MCF 10A (cell line): ENCODE data around the gene ARHGEF11. TPM values are rescaled to one million over a fixed set of nuclear protein-coding genes. Genes with fewer than 3 reads are reported as not detected.

ENCODE experiments used
- BruUV-seq: library from RNA; stranded (reverse); fragments of 400-500 nt; replicated peaks from 2 replicates; lab custom pipeline; 2021; lab: Mats Ljungman, UMichigan
- CTCF ChIA-PET: fragments of 300-600 bp; sonication (Branson Sonifier 250); formaldehyde crosslinking; extraction: SDS; loops from one replicate; lab custom pipeline; 2021; ENCODE audit warnings: antibody characterized with exemption, inconsistent platforms; lab: Yijun Ruan, JAX
- POLR2A ChIA-PET: fragments of 300-600, 350-650 bp; sonication (Branson Sonifier 250); formaldehyde crosslinking; extraction: SDS; loops from one replicate; lab custom pipeline; 2020; ENCODE audit warnings: antibody characterized with exemption, inconsistent platforms; lab: Yijun Ruan, JAX
- DNase-seq: peaks from one replicate; pipeline ENCODE4 v3.0.0-alpha.2; 2018; ENCODE audit not compliant: unreplicated experiment
- H3K27ac Mint-ChIP-seq: one replicate; pipeline ENCODE4 v1.8.0; 2022; ENCODE audit warnings: mild to moderate bottlenecking, low read depth, mixed read lengths; ENCODE audit not compliant: unreplicated experiment
- H3K27me3 Mint-ChIP-seq: one replicate; pipeline ENCODE4 v1.8.0; 2022; ENCODE audit warnings: mixed read lengths; ENCODE audit not compliant: insufficient read depth, unreplicated experiment
- H3K36me3 Mint-ChIP-seq: one replicate; pipeline ENCODE4 v1.8.0; 2022; ENCODE audit warnings: mild to moderate bottlenecking, moderate library complexity, mixed read lengths; ENCODE audit not compliant: insufficient read depth, unreplicated experiment
- H3K4me1 Mint-ChIP-seq: one replicate; pipeline ENCODE4 v1.8.0; 2022; ENCODE audit warnings: mixed read lengths; ENCODE audit not compliant: insufficient read depth, unreplicated experiment
- H3K4me3 Mint-ChIP-seq: one replicate; pipeline ENCODE4 v1.8.0; 2022; ENCODE audit warnings: mild to moderate bottlenecking, moderate library complexity, mixed read lengths; ENCODE audit not compliant: unreplicated experiment
- H3K9me3 Mint-ChIP-seq: one replicate; pipeline ENCODE4 v1.8.0; 2022; ENCODE audit warnings: mixed read lengths; ENCODE audit not compliant: unreplicated experiment
- intact Hi-C: fragments of 100-400 bp; cut with micrococcal nuclease; formaldehyde crosslinking; loops from 2 replicates; pipeline ENCODE4 v1.14.1; 2022
- total RNA-seq: library from RNA; stranded (reverse); gene quantifications from 2 replicates; pipeline ENCODE4 v1.2.3, GENCODE V29; 2022
- TF ChIP-seq, protein P1 (sequence below): fragments of 200-600 bp; IDR thresholded peaks from one replicate; pipeline ENCODE4 v1.8.0; 2022; ENCODE audit warnings: antibody characterized with exemption, mild to moderate bottlenecking; ENCODE audit not compliant: unreplicated experiment

The ARHGEF11 gene
- total RNA-seq, 1 experiment from 2014 or later = 34.5 TPM

DNA sequence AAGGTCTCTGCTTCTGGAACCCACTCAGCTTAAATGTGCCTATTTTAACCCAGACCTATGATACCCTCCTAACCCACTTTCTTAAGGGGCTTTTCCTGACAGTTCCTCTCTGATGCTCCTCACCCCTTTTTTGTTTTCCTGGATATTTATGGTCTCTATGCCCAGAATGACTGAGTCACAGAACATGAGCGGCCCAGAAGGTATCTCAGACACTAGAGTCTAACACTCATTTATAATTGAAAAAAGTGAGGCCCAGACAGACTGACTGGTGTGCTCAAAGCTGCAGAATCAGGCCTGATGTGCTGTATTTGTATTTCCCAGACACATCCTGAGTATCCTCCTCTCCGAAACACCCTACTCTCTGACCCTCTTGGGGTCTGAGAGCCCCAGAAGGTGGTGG, 81.1 kb downstream of the ARHGEF11 start:
- no TSS peak for BruUV-seq
- intact Hi-C loops = loop anchor here (10.0 kb wide), 1 partner anchor 100 kb away; no protein-coding TSS in a partner anchor
- H3K9me3 Mint-ChIP-seq = no peaks in the 10 kb centered on the region
- H3K4me3 Mint-ChIP-seq = no peak overlapping the region
- ChIA-PET POLR2A (no interaction called here), CTCF (interaction anchor here (0.6 to 0.9 kb wide), 3 partner anchors 17 to 500 kb away, joined by 3 read pairs; no protein-coding TSS in a partner anchor)
- TF ChIP-seq, protein P1, sequence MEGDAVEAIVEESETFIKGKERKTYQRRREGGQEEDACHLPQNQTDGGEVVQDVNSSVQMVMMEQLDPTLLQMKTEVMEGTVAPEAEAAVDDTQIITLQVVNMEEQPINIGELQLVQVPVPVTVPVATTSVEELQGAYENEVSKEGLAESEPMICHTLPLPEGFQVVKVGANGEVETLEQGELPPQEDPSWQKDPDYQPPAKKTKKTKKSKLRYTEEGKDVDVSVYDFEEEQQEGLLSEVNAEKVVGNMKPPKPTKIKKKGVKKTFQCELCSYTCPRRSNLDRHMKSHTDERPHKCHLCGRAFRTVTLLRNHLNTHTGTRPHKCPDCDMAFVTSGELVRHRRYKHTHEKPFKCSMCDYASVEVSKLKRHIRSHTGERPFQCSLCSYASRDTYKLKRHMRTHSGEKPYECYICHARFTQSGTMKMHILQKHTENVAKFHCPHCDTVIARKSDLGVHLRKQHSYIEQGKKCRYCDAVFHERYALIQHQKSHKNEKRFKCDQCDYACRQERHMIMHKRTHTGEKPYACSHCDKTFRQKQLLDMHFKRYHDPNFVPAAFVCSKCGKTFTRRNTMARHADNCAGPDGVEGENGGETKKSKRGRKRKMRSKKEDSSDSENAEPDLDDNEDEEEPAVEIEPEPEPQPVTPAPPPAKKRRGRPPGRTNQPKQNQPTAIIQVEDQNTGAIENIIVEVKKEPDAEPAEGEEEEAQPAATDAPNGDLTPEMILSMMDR = no peak
- H3K27me3 Mint-ChIP-seq = no peaks in the 10 kb centered on the region
- H3K27ac Mint-ChIP-seq = no peak overlapping the region
- no peak for DNase-seq
- peaks cover 49% of the 10 kb centered on the region for H3K36me3 Mint-ChIP-seq
- H3K4me1 Mint-ChIP-seq = peaks cover 7% of the 10 kb centered on the region

- H3K27me3 Mint-ChIP-seq = no peaks in the 10 kb centered on the region
- H3K9me3 Mint-ChIP-seq = no peaks in the 10 kb centered on the region
- CTCF ChIA-PET = interaction anchor here (1.1 kb wide), 1 partner anchor 77 kb away, joined by 3 read pairs; no protein-coding TSS in a partner anchor
- intact Hi-C loops = loop anchor here (10.0 kb wide), 1 partner anchor 101 kb away; no protein-coding TSS in a partner anchor
- POLR2A ChIA-PET = no interaction called here
- H3K27ac Mint-ChIP-seq = no peak overlapping the region
- H3K4me1 Mint-ChIP-seq = peaks cover 7% of the 10 kb centered on the region
- no TSS peak for BruUV-seq
- TF ChIP-seq, protein P1 = no peak
- peaks cover 52% of the 10 kb centered on the region for H3K36me3 Mint-ChIP-seq
- no peak for DNase-seq
- H3K4me3 Mint-ChIP-seq = no peak overlapping the region
Observed at GRCh38 chr1:156963621-156964020, 81.9 kb downstream of the ARHGEF11 start.

DNA sequence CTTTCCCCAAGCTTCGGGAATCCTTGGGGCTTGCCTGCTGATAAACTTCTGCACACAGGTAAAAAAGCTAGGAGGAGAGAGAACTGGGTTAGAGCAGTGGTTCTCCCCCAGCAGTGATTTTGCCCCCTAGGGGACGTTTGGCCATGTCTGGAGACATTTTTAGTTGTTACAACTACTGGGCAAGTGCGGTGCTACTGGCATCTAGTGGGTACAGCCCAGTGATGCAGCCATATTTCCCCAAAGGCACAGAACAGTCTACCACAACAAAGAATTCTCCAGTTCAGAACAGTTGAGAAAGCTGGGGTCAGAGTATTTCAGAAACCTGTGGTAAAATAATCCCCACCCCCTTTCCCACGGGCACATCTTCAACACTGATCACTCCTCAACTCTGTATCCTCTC, 83.8 kb downstream of the ARHGEF11 start:
- peak overlapping the region; percentile 28 for H3K27ac Mint-ChIP-seq
- CTCF ChIA-PET = interaction anchor here (0.6 to 3.0 kb wide), 5 partner anchors 12 to 123 kb away, joined by 3 to 7 read pairs (median 4); no protein-coding TSS in a partner anchor
- no TSS peak for BruUV-seq
- H3K36me3 Mint-ChIP-seq = peaks cover 66% of the 10 kb centered on the region
- H3K4me3 Mint-ChIP-seq = no peak overlapping the region
- TF ChIP-seq, protein P1 = no peak
- POLR2A ChIA-PET = no interaction called here
- no peak for DNase-seq
- peaks cover 11% of the 10 kb centered on the region for H3K4me1 Mint-ChIP-seq
- intact Hi-C loops = loop anchor here (10.0 kb wide), 1 partner anchor 103 kb away; no protein-coding TSS in a partner anchor
- no peaks in the 10 kb centered on the region for H3K9me3 Mint-ChIP-seq
- no peaks in the 10 kb centered on the region for H3K27me3 Mint-ChIP-seq

GRCh38 chr1:156959925-156960324, 85.6 kb downstream of the ARHGEF11 start:
- no TSS peak for BruUV-seq
- ChIA-PET CTCF (interaction anchor here (0.6 to 3.0 kb wide), 8 partner anchors 14 to 163 kb away, joined by 3 to 7 read pairs (median 3); no protein-coding TSS in a partner anchor), POLR2A (no interaction called here)
- peaks cover 11% of the 10 kb centered on the region for H3K4me1 Mint-ChIP-seq
- intact Hi-C loops = loop anchor here (10.0 kb wide), 1 partner anchor 105 kb away; no protein-coding TSS in a partner anchor
- no peak overlapping the region for H3K27ac Mint-ChIP-seq
- TF ChIP-seq, protein P1 = no peak
- no peak for DNase-seq
- no peak overlapping the region for H3K4me3 Mint-ChIP-seq
- no peaks in the 10 kb centered on the region for H3K9me3 Mint-ChIP-seq
- peaks cover 78% of the 10 kb centered on the region for H3K36me3 Mint-ChIP-seq
- no peaks in the 10 kb centered on the region for H3K27me3 Mint-ChIP-seq
